Stimulated activated CD4-positive, alpha-beta T cell treated with anti-CD3 and anti-CD28 coated beads, TNF-alpha, amount 100 ng/mL, for 4 hours (primary cell): Measurements from ENCODE around the gene CACNA2D3.

Source experiments
- DNase-seq, 3 experiments: peaks; one replicate each; pipeline ENCODE4 v3.0.0-alpha.2; 2020; ENCODE audit warnings: low read depth in 3 of 3

CACNA2D3 gene

GRCh38 chr3:54217828-54218227 lies 95.5 kb downstream of the CACNA2D3 start:
- no peak for DNase-seq

GRCh38 chr3:54222316-54222715 lies 100.0 kb downstream of the CACNA2D3 start:
- no peak for DNase-seq

DNA sequence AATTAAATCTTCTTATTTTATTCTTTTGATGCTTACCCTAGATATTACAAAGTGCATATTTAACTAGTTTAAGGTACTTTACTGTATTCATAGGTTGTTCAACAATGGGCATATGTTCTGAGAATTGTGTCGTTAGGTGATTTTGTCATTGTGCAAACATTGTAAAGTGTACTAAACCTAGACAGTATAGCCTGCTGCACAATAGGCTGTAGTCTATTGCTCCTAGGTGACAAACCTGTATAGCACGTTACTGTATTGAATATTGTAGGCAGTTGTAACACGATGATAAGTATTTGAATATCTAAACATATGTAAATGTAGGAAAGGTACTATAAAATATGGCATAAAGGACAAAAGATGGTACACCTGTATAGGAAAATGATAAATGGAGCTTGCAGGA lies 100.7 kb downstream of the CACNA2D3 start:
- DNase-seq = no peak

DNA sequence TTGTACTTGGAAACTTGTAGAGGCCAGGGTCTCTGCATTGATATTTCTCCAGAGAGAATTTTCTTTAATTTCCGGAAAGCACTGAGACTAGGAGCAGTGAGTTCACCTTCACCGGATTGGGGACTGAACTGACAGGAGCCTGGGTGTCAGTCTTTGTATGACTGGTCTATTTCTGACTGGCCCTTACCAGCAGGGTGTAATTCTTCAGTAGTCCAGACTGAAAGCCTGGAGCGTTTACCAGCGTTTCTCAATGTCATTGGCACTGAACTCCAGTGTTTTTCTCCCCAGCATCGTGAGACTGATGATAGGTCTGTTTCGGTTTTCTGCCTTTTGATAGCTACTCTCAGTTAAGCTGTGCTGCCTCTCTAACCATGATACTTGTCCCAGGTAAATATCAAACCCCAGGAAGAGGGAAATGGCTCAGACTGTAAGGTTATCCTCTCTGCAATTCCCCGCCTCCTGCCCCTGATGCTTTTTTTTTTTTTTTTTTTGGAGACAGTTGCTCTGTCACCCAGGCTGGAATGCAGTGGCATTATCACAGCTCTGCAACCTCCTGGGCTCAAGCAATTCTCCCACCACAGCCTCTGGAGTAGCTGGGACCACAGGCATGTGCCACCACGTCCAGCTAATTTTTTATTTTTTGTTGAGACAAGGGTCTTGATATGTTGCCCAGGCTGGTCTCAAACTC lies 103.6 kb downstream of the CACNA2D3 start:
- DNase-seq = no peak

DNA sequence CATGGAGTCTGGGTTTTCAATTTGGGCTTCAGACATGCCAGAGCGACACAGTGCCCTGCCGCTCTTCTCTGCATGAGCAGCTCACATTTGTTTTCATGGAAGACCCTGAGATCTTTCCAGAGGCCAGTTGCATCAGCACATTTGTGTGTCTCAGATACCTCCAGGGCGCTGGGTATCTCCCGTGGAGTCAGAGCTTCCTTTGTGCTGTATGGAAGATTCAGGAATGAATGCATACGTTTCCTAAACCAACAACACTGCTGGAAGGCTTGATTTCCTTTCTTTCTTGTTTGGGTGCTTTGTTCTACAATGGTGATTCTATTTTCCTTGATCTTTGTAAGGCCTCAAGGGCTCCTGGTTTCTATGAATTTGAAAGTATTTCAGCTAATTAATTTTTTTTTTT lies 106.5 kb downstream of the CACNA2D3 start:
- no peak for DNase-seq

DNA sequence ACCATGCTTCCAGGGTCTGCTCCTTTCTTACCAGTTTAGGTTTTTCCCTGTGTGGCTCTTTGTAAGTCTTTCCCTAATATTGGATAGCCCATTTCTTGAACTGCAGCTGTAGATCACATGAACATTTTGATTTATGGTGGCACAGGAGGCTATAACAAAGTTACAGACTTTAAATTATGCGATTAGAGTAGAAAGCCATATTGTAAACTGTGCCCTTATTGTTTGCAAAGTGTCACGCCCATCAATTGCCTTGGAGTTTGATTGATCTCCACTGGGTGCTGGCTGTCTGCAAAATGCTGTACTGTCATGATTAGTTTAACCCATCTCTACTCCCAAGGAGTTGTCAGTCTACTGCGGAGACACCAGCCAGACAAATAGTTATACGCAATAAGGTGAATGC lies 110.3 kb downstream of the CACNA2D3 start:
- DNase-seq = no peak

DNA sequence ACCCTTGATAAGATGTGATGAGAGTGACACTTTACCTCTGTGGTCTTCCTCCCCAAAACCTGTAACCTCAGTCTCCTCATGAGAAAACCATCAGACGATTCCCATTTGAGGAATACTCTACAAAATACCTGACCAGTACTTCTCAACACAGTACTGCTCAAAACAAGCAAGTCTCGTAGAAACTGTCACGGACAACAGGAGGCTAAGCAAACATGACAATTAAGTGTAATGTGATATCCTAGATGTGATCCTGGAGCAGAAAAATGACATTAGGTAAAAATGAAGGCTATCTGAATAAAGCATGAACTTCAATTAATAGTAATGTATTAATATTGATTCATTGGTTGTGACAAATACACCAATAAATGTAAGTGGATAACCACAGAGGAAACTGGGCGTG lies 113.6 kb downstream of the CACNA2D3 start:
- no peak for DNase-seq

DNA sequence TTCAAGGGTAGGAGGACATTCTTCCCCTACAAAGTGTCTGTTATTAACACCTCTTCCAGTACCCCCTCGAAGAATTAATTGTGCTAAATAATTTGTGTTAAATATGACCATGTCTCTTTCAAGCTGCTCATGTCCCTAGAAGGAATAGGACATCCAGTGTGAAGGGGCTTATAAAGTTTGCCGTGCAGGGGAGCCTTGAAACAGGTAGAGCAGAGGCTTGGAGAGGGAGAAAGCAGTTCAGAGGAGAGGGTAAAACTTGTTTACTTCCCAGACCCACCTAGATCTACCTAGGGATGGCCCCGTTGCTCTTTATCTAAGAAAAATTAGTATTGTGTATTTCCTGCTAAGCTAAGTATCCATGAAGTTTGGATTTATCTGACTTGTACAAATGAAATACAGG lies 114.8 kb downstream of the CACNA2D3 start:
- no peak for DNase-seq

GRCh38 chr3:54237788-54238502 lies 115.6 kb downstream of the CACNA2D3 start:
- no peak for DNase-seq

- DNase-seq = no peak
These were observed 118.0 kb downstream of the CACNA2D3 start for GRCh38 chr3:54240309-54240708.

GRCh38 chr3:54243056-54243931 lies 120.9 kb downstream of the CACNA2D3 start:
- DNase-seq = no peak

DNA sequence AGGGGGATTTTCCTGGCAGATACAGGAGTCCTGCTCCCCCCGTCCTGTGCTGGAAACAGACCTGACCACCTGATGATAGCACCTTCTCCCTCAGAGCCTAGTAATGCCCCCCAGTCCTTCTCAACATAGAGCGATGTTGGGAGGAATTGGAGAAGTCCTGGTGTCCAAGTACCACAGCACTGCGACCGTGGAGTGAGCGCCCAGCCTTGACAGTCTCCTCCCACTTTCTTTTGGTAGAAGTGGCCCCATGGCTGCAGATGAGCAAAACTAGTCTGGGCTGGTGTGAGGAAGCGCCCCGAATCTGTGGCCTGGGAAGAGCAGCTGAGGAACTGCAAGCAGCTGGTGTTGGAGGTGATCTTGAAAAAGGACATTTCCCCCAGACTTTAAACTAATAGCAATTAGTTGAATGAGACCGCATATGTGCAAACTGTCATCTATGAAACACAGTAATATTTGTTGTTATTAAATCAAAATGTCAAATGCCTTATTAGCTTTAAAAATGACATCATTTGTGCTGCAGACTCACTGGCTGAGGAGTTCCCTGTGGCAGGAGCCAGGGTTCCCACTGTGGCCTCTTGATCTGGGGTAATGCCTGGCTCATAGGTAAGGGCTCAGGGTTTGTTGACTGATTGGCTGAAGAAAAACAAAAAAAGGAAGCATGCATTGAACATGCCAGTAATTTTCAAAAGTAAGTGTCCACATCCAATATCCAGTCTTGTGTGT lies 121.8 kb downstream of the CACNA2D3 start:
- DNase-seq = no peak

- DNase-seq = no peak
These were observed 129.4 kb downstream of the CACNA2D3 start for GRCh38 chr3:54251705-54252104.

DNA sequence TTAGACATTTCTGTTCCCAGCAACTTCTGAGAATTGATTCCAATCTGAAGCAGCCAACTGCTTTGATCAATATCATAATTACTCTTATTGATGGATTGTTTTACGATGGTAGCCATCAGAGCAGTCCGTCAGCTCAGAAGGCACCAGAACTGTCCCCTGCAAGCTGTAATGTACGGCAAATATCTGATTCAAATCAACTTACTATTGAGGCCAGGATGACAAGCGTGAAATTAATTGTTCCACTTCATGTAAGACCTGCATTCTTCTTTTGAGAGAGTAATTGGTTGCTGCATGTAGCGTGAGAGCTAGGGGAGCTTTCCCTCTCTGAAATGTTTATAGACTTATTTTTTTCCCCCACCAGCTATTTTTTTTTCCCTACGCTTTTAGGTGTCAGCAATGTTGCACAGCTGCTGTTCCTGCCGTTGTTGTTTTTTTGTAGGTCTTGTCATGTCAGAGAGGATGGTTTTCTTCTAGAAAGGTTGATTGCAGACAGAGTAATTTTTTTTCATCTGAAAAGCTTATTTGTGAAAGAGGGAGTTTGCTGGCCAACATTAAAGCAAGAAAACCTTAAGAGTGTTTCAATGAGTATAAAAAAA lies 134.9 kb downstream of the CACNA2D3 start:
- no peak for DNase-seq

GRCh38 chr3:54259636-54260035 lies 137.3 kb downstream of the CACNA2D3 start:
- no peak for DNase-seq

GRCh38 chr3:54261141-54261540 lies 138.8 kb downstream of the CACNA2D3 start:
- DNase-seq = no peak

DNA sequence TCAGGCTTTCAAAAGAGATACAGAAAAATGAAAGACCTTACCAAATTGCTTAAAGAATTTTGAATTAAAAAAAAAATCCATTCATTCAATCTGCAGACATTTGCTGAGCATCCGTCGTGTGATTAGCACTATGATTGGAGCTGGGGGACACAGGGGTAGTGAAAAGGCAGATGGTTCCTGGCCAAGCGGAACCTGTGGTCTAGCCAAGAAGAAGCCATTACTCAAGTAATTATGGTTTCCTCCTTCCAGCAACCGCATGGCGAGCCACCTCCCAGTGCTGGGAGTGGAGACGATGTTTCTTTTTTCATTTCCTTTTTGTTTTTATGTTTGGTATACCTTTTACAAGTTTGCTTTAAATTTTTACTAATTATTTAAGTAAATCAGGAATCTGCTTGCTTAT lies 140.2 kb downstream of the CACNA2D3 start:
- no peak for DNase-seq

DNA sequence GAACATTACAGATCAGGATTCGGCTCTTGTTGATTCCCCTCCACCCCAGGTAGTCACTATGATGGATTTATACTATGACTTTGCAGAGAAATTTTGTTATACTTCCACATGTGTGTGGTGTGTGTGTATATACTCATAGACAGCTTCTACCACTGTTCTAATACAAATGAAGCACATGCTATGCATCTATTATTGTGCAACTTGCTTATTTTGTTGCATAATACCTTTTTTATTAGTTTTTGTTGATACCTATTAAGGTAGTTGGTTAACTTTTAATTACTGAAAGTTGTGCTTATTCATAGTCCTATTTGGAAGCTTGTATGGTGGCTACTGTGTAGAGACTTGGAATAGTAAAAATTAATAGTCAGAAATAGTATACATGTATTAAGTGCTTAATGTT lies 140.6 kb downstream of the CACNA2D3 start:
- no peak for DNase-seq

- DNase-seq = no peak
These were observed 141.7 kb downstream of the CACNA2D3 start for GRCh38 chr3:54264050-54264449.

- DNase-seq = no peak
These were observed 148.6 kb downstream of the CACNA2D3 start for GRCh38 chr3:54270816-54271526.

DNA sequence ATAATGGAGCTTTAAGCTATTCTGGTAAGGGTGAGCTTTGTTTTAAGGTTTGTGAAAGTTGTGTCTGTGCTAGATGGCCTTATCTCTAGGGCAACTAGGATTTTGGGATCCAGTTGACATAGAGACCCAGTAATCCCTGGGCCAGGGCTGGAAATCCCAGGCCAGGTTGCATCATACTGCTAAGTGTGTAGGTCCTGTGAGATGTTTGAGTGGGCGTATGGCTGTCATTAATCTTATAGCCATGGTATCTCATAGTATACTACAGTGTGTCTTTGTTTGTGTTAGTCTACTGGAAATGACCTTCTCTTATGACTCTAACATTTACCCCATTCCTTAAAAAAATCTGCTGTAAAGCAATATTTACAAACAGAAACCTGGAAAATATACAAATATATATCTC lies 151.4 kb downstream of the CACNA2D3 start:
- DNase-seq = no peak
